Prostate gland (tissue), 2 donors: ENCODE data around the gene RBKS.

Experiments
- CTCF ChIP-seq, 4 experiments: fragments of 200-600 bp in 2 of 4; fragments of 450-650 bp in 2 of 4; sonication (generic) in 2 of 4; IDR thresholded peaks; 1 replicate in 3 of 4; 2 replicates in 1 of 4; pipeline ENCODE4 v1.5.1; 2016 to 2019; ENCODE audit warnings: antibody characterized with exemption in 4 of 4, mild to moderate bottlenecking in 2 of 4, moderate library complexity in 2 of 4
- POLR2AphosphoS5 ChIP-seq: sonication (generic); formaldehyde crosslinking; IDR thresholded peaks from one replicate; pipeline ENCODE4 v1.6.1; 2017; ENCODE audit warnings: antibody characterized with exemption

GRCh38 chr2:27806311-27807059, 83.7 kb downstream of the RBKS start:
- no peak for TF ChIP-seq POLR2AphosphoS5
- no peak for TF ChIP-seq CTCF (IDR thresholded peaks at IDR 0.05)
